Endothelial cell of umbilical vein (primary cell): ENCODE measurements around the gene CACNA2D3. TPM values are rescaled to one million over a fixed set of nuclear protein-coding genes. Genes with fewer than 3 reads are reported as not detected.

Experiments used
- BruUV-seq: library from RNA; stranded (reverse); fragments of 400-500 nt; replicated peaks from 2 replicates; lab custom pipeline; 2021; lab: Mats Ljungman, UMichigan
- CTCF ChIA-PET: fragments of 300-600, 350-600 bp; sonication (Branson Sonifier 250); formaldehyde crosslinking; loops from one replicate; lab custom pipeline; 2021; ENCODE audit warnings: antibody characterized with exemption, inconsistent platforms; lab: Charles Lee
- POLR2A ChIA-PET: fragments of 300-600, 350-600 bp; sonication (Branson Sonifier 250); formaldehyde crosslinking; loops from one replicate; lab custom pipeline; 2021; ENCODE audit warnings: antibody characterized with exemption, inconsistent platforms; lab: Charles Lee
- DNase-seq: peaks from one replicate; pipeline ENCODE4 v3.0.0-alpha.2; 2011; ENCODE audit warnings: low read depth, low spot score
- FAIRE-seq: peaks from 2 replicates; lab custom pipeline; 2011; peaks lifted over from hg19 to GRCh38; lab: Jason Lieb, UNC
- H2AFZ ChIP-seq: 2 replicates; pipeline ENCODE4 v1.6.0; 2012; ENCODE audit warnings: low read depth, low read length, control low read depth, inconsistent platforms
- H3K27ac ChIP-seq: 2 replicates; pipeline ENCODE4 v1.5.1; 2011; ENCODE audit warnings: low read depth, mild to moderate bottlenecking, control low read depth, low read length, moderate library complexity; ENCODE audit not compliant: insufficient read depth
- H3K27me3 ChIP-seq, 2 experiments: 2 replicates each; pipeline versions ENCODE4 v1.6.0 to v1.6.1; 2011; ENCODE audit warnings: low read length in 2 of 2, mixed read lengths in 1 of 2; ENCODE audit not compliant: control insufficient read depth in 2 of 2, insufficient read depth in 2 of 2
- H3K36me3 ChIP-seq, 2 experiments: 2 replicates in 1 of 2; 3 replicates in 1 of 2; pipeline ENCODE4 v1.5.1; 2011; ENCODE audit warnings: low read length in 2 of 2, mild to moderate bottlenecking in 1 of 2, moderate library complexity in 1 of 2; ENCODE audit not compliant: control insufficient read depth in 2 of 2, insufficient read depth in 2 of 2; ENCODE audit errors: extremely low read depth in 1 of 2
- H3K4me1 ChIP-seq: 3 replicates; pipeline ENCODE4 v1.5.1; 2011; ENCODE audit warnings: mild to moderate bottlenecking, low read length; ENCODE audit not compliant: control insufficient read depth, insufficient read depth; ENCODE audit errors: extremely low read depth
- H3K4me2 ChIP-seq: 2 replicates; pipeline ENCODE4 v1.6.1; 2011; ENCODE audit warnings: low read length, control low read depth, mixed read lengths; ENCODE audit not compliant: insufficient read depth
- H3K4me3 ChIP-seq, 3 experiments: fragments of 200-600 bp in 1 of 3; sonication (generic), shearing (Covaris generic) in 1 of 3; replicated peaks in 1 of 3; 2 replicates each; pipeline ENCODE4 v1.5.1; 2011 to 2016; ENCODE audit warnings: control low read depth in 3 of 3, low read length in 3 of 3, mild to moderate bottlenecking in 2 of 3, inconsistent platforms in 1 of 3, low read depth in 1 of 3, moderate library complexity in 1 of 3; ENCODE audit not compliant: insufficient read depth in 1 of 3
- H3K79me2 ChIP-seq: 2 replicates; pipeline ENCODE4 v1.6.0; 2012; ENCODE audit warnings: low read length, inconsistent platforms; ENCODE audit not compliant: control insufficient read depth, insufficient read depth
- H3K9ac ChIP-seq: replicated peaks from 2 replicates; pipeline ENCODE3; 2011; ENCODE audit warnings: low read length, control low read depth; ENCODE audit not compliant: insufficient read depth; ENCODE audit errors: extremely low read depth
- H3K9me1 ChIP-seq: replicated peaks from 3 replicates; pipeline ENCODE4 v1.6.0; 2011; ENCODE audit warnings: mild to moderate bottlenecking, low read length; ENCODE audit not compliant: control insufficient read depth, insufficient read depth; ENCODE audit errors: extremely low read depth
- H3K9me3 ChIP-seq: replicated peaks from 2 replicates; pipeline ENCODE4 v1.5.1; 2012; ENCODE audit warnings: low read length, inconsistent platforms; ENCODE audit not compliant: control insufficient read depth, insufficient read depth
- H4K20me1 ChIP-seq: replicated peaks from 2 replicates; pipeline ENCODE3; 2011; ENCODE audit warnings: mild to moderate bottlenecking, low read length; ENCODE audit not compliant: control insufficient read depth, insufficient read depth; ENCODE audit errors: extremely low read depth
- EZH2 ChIP-seq: IDR thresholded peaks from 2 replicates; pipeline ENCODE4 v1.6.1; 2012; ENCODE audit warnings: borderline replicate concordance, low read depth, mild to moderate bottlenecking, moderate library complexity, low read length, inconsistent platforms; ENCODE audit not compliant: severe bottlenecking
- FOS ChIP-seq: IDR thresholded peaks from 2 replicates; pipeline ENCODE4 v1.6.1; 2011; ENCODE audit warnings: mild to moderate bottlenecking, low read length, moderate library complexity, borderline replicate concordance; ENCODE audit not compliant: insufficient read depth
- GATA2 ChIP-seq: IDR thresholded peaks from 2 replicates; pipeline ENCODE4 v1.7.0; 2011; ENCODE audit warnings: low read depth, mild to moderate bottlenecking, moderate library complexity, mixed read lengths, low read length; ENCODE audit not compliant: insufficient read length, insufficient read depth
- JUN ChIP-seq: IDR thresholded peaks from 2 replicates; pipeline ENCODE4 v1.6.1; 2011; ENCODE audit warnings: borderline replicate concordance, low read depth; ENCODE audit not compliant: insufficient read length, insufficient read depth
- MYC ChIP-seq: IDR thresholded peaks from one replicate; pipeline ENCODE4 v1.6.1; 2011; ENCODE audit warnings: mild to moderate bottlenecking, low read depth, low read length
- POLR2A ChIP-seq: IDR thresholded peaks from 2 replicates; pipeline ENCODE4 v1.6.1; 2012; ENCODE audit warnings: low read depth, mild to moderate bottlenecking, control low read depth, low read length
- POLR2AphosphoS5 ChIP-seq: IDR thresholded peaks from 2 replicates; pipeline ENCODE4 v1.6.1; 2012; ENCODE audit warnings: low read depth, mild to moderate bottlenecking, control low read depth, low read length, moderate library complexity; ENCODE audit not compliant: insufficient read depth
- dilution Hi-C: fragments of 300-500 bp; cut with MboI; formaldehyde crosslinking; loops from one replicate; pipeline ENCODE4 v1.15.0; 2019; ENCODE audit warnings: low sequenced_read_pairs; ENCODE audit not compliant: extremely low pct_ligation_motif_present
- intact Hi-C: fragments of 100-400 bp; cut with micrococcal nuclease; formaldehyde crosslinking; loops from one replicate; pipeline ENCODE4 v1.10.0; 2022
- polyA plus RNA-seq, 4 experiments: library from polyadenylated mRNA; depleted of rRNA in 3 of 4; stranded (reverse) in 3 of 4; unstranded in 1 of 4; fragments of >200 nt; gene quantifications; 2 replicates each; pipeline versions ENCODE4 v1.2.1 to v1.2.3, GENCODE V29; 2011 to 2012; ENCODE audit warnings: missing spikeins in 1 of 4
- total RNA-seq: library from RNA; stranded (reverse); gene quantifications from 2 replicates; pipeline ENCODE4 v1.2.3, GENCODE V29; 2021
- TF ChIP-seq, protein P1 (sequence below), 2 donors: IDR thresholded peaks; 1 replicate in 1 of 2; 2 replicates in 1 of 2; pipeline ENCODE4 v1.5.1; 2011; ENCODE audit warnings: low read length in 2 of 2, mild to moderate bottlenecking in 2 of 2, moderate library complexity in 2 of 2, control low read depth in 1 of 2, inconsistent platforms in 1 of 2, low read depth in 1 of 2; ENCODE audit not compliant: insufficient read depth in 1 of 2; ENCODE audit errors: extremely low read depth in 1 of 2
- TF ChIP-seq, protein P2 (sequence below): IDR thresholded peaks from 2 replicates; pipeline ENCODE4 v1.6.1; 2011; ENCODE audit not compliant: insufficient read depth, insufficient read length

The CACNA2D3 gene
- total and polyA plus RNA-seq, 2 donors (not counting 3 experiments of a cell fraction or from before 2014, with no cell fraction given) = not detected

DNA sequence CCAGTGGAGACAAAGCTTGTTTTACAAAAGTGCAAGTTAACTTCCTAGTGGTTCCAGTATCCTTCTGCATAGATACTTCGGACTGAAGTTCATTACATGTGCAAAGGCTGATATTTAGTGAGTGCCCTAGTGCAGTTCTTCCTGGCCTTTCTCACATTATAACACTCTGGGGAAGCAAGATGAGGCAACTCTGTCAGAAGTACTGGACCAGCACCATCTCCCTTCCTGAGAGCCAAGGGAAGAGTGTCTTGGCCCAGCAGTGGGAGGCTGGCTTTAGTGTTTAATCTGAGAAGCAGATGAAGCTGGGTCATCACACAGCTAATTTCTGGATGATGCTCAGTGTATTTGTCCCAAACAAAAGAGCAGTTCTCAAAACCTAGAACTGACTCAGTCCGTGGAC lies 397.7 kb downstream of the CACNA2D3 start:
- no peak for TF ChIP-seq POLR2AphosphoS5
- no peak for TF ChIP-seq JUN
- TF ChIP-seq POLR2A = no peak
- TF ChIP-seq, protein P1, sequence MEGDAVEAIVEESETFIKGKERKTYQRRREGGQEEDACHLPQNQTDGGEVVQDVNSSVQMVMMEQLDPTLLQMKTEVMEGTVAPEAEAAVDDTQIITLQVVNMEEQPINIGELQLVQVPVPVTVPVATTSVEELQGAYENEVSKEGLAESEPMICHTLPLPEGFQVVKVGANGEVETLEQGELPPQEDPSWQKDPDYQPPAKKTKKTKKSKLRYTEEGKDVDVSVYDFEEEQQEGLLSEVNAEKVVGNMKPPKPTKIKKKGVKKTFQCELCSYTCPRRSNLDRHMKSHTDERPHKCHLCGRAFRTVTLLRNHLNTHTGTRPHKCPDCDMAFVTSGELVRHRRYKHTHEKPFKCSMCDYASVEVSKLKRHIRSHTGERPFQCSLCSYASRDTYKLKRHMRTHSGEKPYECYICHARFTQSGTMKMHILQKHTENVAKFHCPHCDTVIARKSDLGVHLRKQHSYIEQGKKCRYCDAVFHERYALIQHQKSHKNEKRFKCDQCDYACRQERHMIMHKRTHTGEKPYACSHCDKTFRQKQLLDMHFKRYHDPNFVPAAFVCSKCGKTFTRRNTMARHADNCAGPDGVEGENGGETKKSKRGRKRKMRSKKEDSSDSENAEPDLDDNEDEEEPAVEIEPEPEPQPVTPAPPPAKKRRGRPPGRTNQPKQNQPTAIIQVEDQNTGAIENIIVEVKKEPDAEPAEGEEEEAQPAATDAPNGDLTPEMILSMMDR (IDR thresholded peaks at IDR 0.05; ENCODE audit: extremely low read depth in 1 of 2, insufficient read depth in 1 of 2, low read depth in 1 of 2, low read length in 2 of 2) = no peak
- no peak for TF ChIP-seq FOS
- no peak for TF ChIP-seq GATA2
- no peak for TF ChIP-seq MYC
- TF ChIP-seq, protein P2, sequence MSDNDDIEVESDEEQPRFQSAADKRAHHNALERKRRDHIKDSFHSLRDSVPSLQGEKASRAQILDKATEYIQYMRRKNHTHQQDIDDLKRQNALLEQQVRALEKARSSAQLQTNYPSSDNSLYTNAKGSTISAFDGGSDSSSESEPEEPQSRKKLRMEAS = no peak
- TF ChIP-seq EZH2 = no peak
- H3K9ac ChIP-seq = no peak overlapping the region
- dilution Hi-C loops = no loop called here

More for the DNA sequence above, 397.7 kb downstream of the CACNA2D3 start:
- no peaks in the 10 kb centered on the region for H3K79me2 ChIP-seq
- CTCF ChIA-PET = no interaction called here
- no peak overlapping the region for H3K4me3 ChIP-seq
- no peaks in the 10 kb centered on the region for H4K20me1 ChIP-seq
- H3K9me1 ChIP-seq = no peaks in the 10 kb centered on the region
- no peak for FAIRE-seq
- no peak overlapping the region for H3K4me2 ChIP-seq
- no peaks in the 10 kb centered on the region for H3K4me1 ChIP-seq
- no peaks in the 10 kb centered on the region for H3K27me3 ChIP-seq
- H2AFZ ChIP-seq = no peak overlapping the region
- H3K36me3 ChIP-seq = no peaks in the 10 kb centered on the region
- POLR2A ChIA-PET = no interaction called here
- intact Hi-C loops = no loop called here
- H3K27ac ChIP-seq = no peak overlapping the region
- peaks cover 3% of the 10 kb centered on the region for H3K9me3 ChIP-seq
- no peak for DNase-seq
- no TSS peak for BruUV-seq
